GM19025 (cell line): ENCODE measurements around the gene HSPB7.
"Not testable (repeated sequence)": the region's sequence is repeated elsewhere in the genome, so short reads cannot be mapped to it uniquely, and the experiment has no call there.

ENCODE experiments used
- ATAC-seq: cut with Tn5 transposase; IDR thresholded peaks from one replicate; pipeline ENCODE4 v1.9.1; 2021; ENCODE audit warnings: mild to moderate bottlenecking, low read depth, moderate library complexity; ENCODE audit not compliant: unreplicated experiment

Gene HSPB7

DNA sequence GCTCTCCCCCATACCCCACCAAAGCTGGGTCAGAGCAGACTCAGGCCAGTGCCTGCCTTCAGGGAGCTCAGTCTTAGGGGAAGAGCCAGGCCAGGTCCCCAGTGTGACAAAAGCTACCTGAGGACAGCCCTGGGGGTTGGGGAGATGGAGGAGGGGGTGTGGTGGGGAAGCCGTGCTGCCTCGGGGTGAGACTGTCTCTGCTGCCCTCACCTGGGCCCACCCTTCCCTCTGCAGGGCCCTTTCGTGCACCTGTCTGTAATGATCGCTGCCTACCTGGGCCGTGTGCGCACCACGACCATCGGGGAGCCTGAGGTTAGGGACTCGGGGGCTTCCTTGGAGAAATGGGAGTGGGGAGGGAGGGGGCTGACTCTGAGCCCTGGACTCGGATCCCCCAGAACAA is 8.5 kb upstream of the HSPB7 start:
- ATAC-seq, result not testable (repeated sequence)

- ATAC-seq, result no peak
Observed at GRCh38 chr1:16023050-16023653, 5.3 kb upstream of the HSPB7 start.

- no peak for ATAC-seq
Observed at GRCh38 chr1:16022393-16022792, 4.5 kb upstream of the HSPB7 start.

DNA sequence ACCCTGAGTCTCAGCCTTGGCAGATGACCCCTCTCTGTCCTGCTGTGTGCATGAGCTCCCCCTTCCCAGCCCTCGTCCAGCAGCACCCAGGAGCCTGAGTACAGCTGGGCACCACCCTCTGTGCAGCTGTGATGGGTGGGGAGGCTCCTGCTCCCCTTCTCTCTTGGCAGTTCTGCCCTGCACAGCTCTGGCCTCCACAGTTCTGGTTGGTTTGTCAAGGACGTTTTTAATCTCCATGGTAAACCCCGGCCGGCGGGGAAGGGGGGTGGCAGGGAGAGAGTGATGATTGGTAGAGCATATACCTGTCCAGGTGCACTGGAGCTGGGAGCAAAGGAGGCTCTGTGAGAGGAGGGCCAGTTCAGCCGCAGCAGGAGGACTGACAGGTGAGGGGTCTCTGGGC is 3.8 kb upstream of the HSPB7 start, which contains the start of gene CLCNKA:
Gene CLCNKA (plus strand): TSS at position 356 of the 400 bp plus-strand sequence. CDS start 584 bp downstream, outside the sequence.
- ATAC-seq, result no peak

DNA sequence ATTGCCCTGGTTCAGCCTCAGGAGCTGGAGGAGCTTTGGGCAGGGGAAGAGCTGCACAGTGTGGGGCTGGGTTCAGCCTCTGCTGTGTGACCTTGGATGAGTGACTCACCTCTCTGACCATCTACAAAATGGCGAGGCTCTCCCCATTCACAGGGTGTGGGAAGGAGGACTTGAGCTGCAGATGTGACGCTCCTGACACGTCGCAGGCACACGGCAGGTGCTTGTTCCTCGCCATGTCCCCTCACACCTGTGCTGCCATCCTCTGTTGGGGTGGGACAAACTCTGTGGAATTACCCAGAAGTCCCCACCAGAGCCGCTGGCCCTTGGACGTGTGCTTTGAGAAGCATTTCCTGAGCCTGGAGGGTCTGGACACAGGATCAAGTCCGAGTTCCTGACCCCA is 3.0 kb upstream of the HSPB7 start:
- not testable (repeated sequence) for ATAC-seq

DNA sequence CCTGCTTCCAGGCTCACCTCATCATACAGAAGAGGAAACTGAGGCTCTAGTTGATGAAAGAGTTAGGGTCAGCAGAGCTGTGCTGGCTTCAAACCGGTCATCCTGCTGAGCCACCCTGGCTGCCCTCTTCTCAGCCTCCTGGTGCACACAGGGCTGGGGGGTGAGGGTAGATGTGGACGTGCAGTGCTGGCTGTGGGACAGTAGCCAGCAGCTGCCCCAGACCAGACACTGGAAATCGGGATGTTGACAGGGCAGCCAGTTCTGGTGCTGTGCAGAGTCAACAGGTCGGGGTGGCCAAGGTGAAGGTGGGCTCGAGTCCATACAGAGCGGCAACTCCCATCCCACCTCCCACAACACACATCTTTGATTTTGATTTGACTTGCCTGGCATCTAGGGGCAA is 2.5 kb upstream of the HSPB7 start:
- ATAC-seq, result no peak

- ATAC-seq, result no peak
Observed at GRCh38 chr1:16019644-16020277, 1.9 kb upstream of the HSPB7 start.

DNA sequence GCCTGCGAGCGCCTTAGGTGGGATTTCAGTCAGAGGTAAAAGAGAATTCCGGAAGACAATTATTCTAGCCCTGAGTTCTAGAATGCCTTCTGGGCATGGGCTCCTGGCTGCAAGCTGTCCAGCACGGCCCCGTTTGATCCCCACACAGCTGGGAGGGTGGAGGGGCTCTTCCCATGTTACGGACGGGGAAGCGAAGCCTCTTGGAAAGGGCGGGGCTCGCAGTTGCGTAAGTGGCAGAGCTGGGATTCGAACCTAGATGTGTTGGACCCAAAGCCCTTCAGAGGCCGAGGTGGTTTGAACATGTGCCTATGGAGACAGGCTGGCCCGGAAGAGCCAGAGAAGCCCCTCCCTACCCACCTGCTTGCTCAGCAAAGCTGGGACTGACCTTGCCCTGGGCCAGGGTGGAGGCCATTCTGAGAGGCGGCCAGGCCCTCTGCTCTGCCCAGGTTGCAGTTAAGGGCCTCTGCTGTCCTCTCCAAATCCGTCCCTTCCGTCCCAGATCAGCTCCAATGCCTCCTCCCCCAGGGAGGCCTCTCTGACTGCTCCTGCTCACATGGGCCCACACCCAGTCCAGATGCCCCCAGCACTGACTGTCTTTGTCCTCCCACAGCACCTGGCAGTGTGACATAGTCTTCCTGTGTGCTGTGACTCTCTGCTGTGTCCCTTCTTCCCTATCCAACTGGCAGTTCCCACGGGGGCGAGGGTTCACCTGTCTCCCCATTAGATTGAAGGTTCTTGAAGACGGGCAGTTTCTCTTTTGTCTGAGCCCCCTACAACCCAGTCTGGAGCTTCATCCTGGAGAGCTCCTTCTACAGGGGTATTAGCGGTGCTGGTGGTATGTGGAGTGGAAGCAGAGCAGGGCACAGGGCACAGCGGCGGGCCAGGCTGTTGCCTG is 1.2 kb upstream of the HSPB7 start:
- no peak for ATAC-seq

DNA sequence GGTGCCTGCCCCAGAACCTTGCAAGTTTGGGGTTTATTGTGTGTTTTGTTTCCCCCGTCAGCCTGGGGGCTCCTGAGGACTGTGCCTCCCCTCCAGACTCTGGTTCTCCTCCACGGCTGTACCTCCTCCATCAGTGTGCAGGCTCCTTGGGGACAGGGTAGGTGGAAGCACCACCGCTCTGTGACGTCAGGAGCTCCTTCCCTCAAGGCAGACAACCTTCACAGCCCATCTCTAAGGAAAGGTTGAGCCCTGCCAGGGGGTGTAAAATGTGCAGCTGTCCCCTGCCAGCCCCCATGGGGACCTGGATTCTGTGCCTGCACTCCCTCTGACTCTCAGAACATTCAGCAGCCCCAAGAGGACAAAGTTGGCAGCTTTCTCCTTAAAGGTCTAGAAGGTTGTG is 465 bp upstream of the HSPB7 start:
- no peak for ATAC-seq

GRCh38 chr1:16017076-16017460 is 775 bp downstream of the HSPB7 start:
- no peak for ATAC-seq

DNA sequence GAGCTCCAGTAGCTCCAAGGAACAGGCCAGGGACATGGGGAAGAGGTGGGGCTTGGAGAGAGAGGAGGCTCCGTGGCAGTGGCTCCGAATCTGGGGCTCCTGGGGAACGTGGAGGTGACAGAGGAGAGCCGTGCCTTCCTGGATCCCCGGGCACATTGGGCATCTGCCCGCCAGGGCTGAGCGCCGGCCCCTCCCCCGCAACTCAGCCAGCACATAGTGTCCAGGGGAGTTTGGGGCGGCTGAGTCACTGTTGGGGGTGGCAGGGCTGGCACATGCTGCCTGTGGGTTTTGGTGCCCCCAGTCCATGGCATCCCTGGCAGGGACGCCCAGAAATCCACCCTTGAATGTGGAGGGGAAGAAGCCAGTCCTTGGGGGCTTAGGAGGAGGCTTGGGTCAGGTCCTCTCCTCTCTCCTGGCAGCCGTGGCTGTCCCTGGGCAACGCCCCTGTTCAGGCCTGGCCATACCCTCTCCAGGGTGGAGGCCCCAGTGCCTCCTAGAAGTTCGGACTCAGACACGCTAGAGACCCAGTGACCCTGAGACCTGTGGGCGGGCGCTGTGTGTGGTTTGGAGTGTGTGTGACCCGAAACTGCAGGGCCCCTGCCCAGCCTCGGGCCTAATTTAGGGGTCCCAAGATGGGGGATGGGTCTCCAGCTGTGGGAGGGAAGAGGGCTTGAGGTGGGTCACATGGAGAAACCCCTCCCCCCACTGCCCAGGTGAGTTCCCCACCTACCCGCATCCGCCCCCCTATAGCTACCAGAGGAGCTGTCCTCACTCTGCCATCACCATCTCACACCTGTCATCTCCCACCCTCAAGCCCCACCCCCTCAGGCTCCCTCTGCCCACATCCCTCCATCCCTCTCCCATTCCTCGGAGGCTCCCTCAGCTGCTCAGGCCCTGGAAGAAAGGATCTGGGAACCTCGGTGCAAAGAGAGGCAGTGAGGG is 1.6 kb downstream of the HSPB7 start:
- ATAC-seq, result no peak

DNA sequence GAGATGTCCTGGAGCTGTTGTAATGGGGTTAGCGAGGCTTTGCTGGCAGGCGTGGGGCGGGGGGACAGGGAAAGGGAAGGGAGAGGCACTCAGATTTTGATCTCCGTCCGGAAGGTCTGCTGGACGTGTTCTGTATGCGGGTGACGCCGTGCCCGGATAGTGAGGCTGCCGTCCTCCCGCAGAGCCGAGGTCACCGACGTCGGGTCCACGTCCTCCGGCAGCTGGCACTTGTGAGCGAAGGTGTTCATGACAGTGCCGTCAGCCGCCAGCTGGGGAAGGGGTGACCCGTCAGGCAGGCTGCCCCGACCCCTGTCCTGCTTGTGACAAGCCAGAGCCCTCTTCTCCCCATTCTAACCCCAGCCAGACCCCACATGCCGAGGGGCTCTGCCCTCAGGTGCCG is 2.4 kb downstream of the HSPB7 start:
- no peak for ATAC-seq

- ATAC-seq, result no peak
Observed at GRCh38 chr1:16014509-16015482, 3.0 kb downstream of the HSPB7 start.

- ATAC-seq, result no peak
Observed at GRCh38 chr1:16013908-16014258, 4.0 kb downstream of the HSPB7 start.

GRCh38 chr1:16013220-16013907 is 4.5 kb downstream of the HSPB7 start:
- no peak for ATAC-seq

- ATAC-seq, result no peak
Observed at GRCh38 chr1:16012590-16013219, 5.1 kb downstream of the HSPB7 start.

DNA sequence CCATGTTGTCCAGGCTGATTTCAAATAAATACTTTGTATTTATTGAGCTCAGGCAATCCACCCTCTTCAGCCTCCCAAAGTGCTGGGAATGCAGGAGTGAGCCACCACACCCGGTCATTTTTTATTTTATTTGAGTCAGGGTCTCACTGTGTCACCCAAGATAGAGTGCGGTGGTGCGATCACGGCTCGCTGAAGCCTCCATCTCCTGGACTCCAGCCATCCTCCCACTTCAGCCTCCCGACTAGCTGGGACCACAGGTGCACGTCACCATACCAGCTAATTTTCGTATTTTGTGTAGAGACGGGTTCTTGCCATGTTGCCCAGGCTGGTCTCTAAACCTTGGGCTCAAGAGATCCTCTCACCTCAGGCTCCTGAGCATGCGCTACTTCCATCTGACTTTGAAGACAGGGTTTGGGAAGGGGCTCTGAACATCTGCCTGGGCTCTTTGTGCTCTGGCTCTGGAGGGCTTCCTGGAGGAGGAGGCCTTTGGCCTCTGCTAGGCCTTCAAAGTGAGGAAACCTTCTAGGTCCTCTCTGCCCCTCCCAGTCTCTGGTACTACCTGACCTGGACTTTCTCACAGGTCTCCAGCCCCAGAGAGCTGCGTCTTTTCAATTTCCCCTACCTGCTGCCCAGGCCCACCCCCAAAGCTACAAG is 5.8 kb downstream of the HSPB7 start:
- no peak for ATAC-seq

GRCh38 chr1:16010837-16011236 is 7.0 kb downstream of the HSPB7 start:
- ATAC-seq, result no peak
